ENCODE results near the gene ATOH8. TPM values are rescaled to one million over a fixed set of nuclear protein-coding genes. Genes with fewer than 3 reads are reported as not detected.
A peak's percentile ranks its signal among the peaks of the same experiment; 100 is the strongest.

Gene ATOH8
- total RNA-seq, 6 experiments from 2014 or later, result 34.4 to 53.0 (median 45.5) TPM

GRCh38 chr2:85748039-85748734 lies 5.6 kb upstream of the ATOH8 start:
- no peak for TF ChIP-seq CTCF (IDR thresholded peaks at IDR 0.05)
- H3K9me3 Mint-ChIP-seq, result no peaks in the 10 kb centered on the region

GRCh38 chr2:85748985-85749875 lies 4.6 kb upstream of the ATOH8 start:
- H3K36me3 Mint-ChIP-seq (ENCODE audit: low read depth), result peaks cover 7% of the 10 kb centered on the region; the same call in 1 of the 2 replicates

More at GRCh38 chr2:85748039-85748734, 5.6 kb upstream of the ATOH8 start:
- peaks cover 3% of the 10 kb centered on the region; the same call in 1 of the 2 replicates for H3K27me3 Mint-ChIP-seq (ENCODE audit: insufficient read depth)
- DNase-seq, result no peak
- H3K27ac Mint-ChIP-seq, result no peak overlapping the region
- no peak overlapping the region for H3K4me3 Mint-ChIP-seq
- H3K36me3 Mint-ChIP-seq (ENCODE audit: low read depth), result peaks cover 7% of the 10 kb centered on the region; the same call in 1 of the 2 replicates
- peaks cover 80% of the 10 kb centered on the region for H3K4me1 Mint-ChIP-seq (ENCODE audit: low read depth)

GRCh38 chr2:85750587-85751575 lies 2.9 kb upstream of the ATOH8 start:
- Mint-ChIP-seq H3K36me3 (ENCODE audit: low read depth) (peaks cover 20% of the 10 kb centered on the region), H3K27ac (peak overlapping the region; percentile 51; the same call in 1 of the 2 replicates), H3K9me3 (no peaks in the 10 kb centered on the region), H3K4me3 (no peak overlapping the region), H3K4me1 (ENCODE audit: low read depth) (peaks cover 53% of the 10 kb centered on the region), H3K27me3 (ENCODE audit: insufficient read depth) (peaks cover 3% of the 10 kb centered on the region; the same call in 1 of the 2 replicates)
- DNase-seq, result peak; percentile 49
- TF ChIP-seq CTCF (IDR thresholded peaks at IDR 0.05), result peak; percentile 92

More at GRCh38 chr2:85748985-85749875, 4.6 kb upstream of the ATOH8 start:
- H3K9me3 Mint-ChIP-seq, result no peaks in the 10 kb centered on the region
- peaks cover 70% of the 10 kb centered on the region for H3K4me1 Mint-ChIP-seq (ENCODE audit: low read depth)
- H3K27ac Mint-ChIP-seq, result peak overlapping the region; percentile 73
- peak; percentile 74 for DNase-seq
- peak overlapping the region; percentile 16; the same call in 1 of the 2 replicates for H3K4me3 Mint-ChIP-seq
- peaks cover 3% of the 10 kb centered on the region; the same call in 1 of the 2 replicates for H3K27me3 Mint-ChIP-seq (ENCODE audit: insufficient read depth)
- peak; percentile 24; the same call in 1 of the 2 replicates for TF ChIP-seq CTCF (IDR thresholded peaks at IDR 0.05)

- DNase-seq, result no peak
- peaks cover 52% of the 10 kb centered on the region for H3K4me1 Mint-ChIP-seq (ENCODE audit: low read depth)
- peaks cover 5% of the 10 kb centered on the region; the same call in 1 of the 2 replicates for H3K27me3 Mint-ChIP-seq (ENCODE audit: insufficient read depth)
- H3K9me3 Mint-ChIP-seq, result no peaks in the 10 kb centered on the region
- peaks cover 28% of the 10 kb centered on the region for H3K36me3 Mint-ChIP-seq (ENCODE audit: low read depth)
- H3K27ac Mint-ChIP-seq, result no peak overlapping the region; the same call in 1 of the 2 replicates
- H3K4me3 Mint-ChIP-seq, result no peak overlapping the region
- TF ChIP-seq CTCF (IDR thresholded peaks at IDR 0.05), result no peak
Measured at GRCh38 chr2:85751627-85752026, 2.2 kb upstream of the ATOH8 start.
